IMR-90 (cell line): Measurements from ENCODE around the gene URI1.

Source experiments
- CTCF ChIP-seq: conservative IDR thresholded peaks from 2 replicates; pipeline ENCODE4 v1.5.1; 2012; ENCODE audit warnings: mild to moderate bottlenecking, low read depth, low read length, improper control_type of control experiment
- FOS ChIP-seq: fragments of 150-350 bp; IDR thresholded peaks from 2 replicates; pipeline ENCODE4 v1.6.1; 2016; ENCODE audit warnings: low read depth, low read length

- TF ChIP-seq CTCF (no peak), FOS (no peak)
Measured at GRCh38 chr19:30062907-30063649, 121.0 kb downstream of the URI1 start.
